Lower lobe of right lung (tissue), 2 donors: ENCODE measurements around the gene COPS7A. TPM values are rescaled to one million over a fixed set of nuclear protein-coding genes. Genes with fewer than 3 reads are reported as not detected.
"Not testable (repeated sequence)": the region's sequence is repeated elsewhere in the genome, so short reads cannot be mapped to it uniquely, and the experiment has no call there.

ENCODE experiments used
- ATAC-seq, 2 donors: fragments of 200-7000 bp; cut with Tn5 transposase; one replicate each; pipeline ENCODE4 v1.9.1; 2020 to 2022; ENCODE audit warnings: mild to moderate bottlenecking in 2 of 2, moderate library complexity in 2 of 2
- DNase-seq: peaks from one replicate; pipeline ENCODE4 v3.0.0-alpha.2; 2020
- H3K27ac ChIP-seq: fragments of 200-600 bp; one replicate; pipeline ENCODE4 v1.8.0; 2022
- H3K27me3 ChIP-seq: fragments of 200-600 bp; one replicate; pipeline ENCODE4 v1.8.0; 2022; ENCODE audit warnings: low read depth
- H3K36me3 ChIP-seq: fragments of 200-600 bp; one replicate; pipeline ENCODE4 v1.8.0; 2022; ENCODE audit warnings: mild to moderate bottlenecking
- H3K4me1 ChIP-seq: fragments of 200-600 bp; one replicate; pipeline ENCODE4 v1.8.0; 2022
- H3K4me3 ChIP-seq: fragments of 200-600 bp; one replicate; pipeline ENCODE4 v1.8.0; 2022; ENCODE audit warnings: mild to moderate bottlenecking
- H3K9me3 ChIP-seq: fragments of 200-600 bp; one replicate; pipeline ENCODE4 v1.8.0; 2022
- CTCF ChIP-seq: fragments of 200-600 bp; IDR thresholded peaks from one replicate; pipeline ENCODE4 v1.8.0; 2022; ENCODE audit warnings: antibody characterized with exemption, mild to moderate bottlenecking
- intact Hi-C: fragments of 100-400 bp; cut with DNase I; formaldehyde crosslinking; loops from one replicate; pipeline ENCODE4 v1.11.0; 2022
- total RNA-seq: library from RNA; stranded (reverse); fragmentation: NEBNext Ultra II Directional; extraction: Animal tissue kit (Norgen Biotek cat#: 25700); gene quantifications from one replicate; pipeline ENCODE4 v1.2.1, GENCODE V29; 2021
- donor health status: DM: no; HTN: yes; CAD: no; lungs with severe emphysema.

The COPS7A gene
- total RNA-seq, 1 donor from 2014 or later: 55.1 TPM

DNA sequence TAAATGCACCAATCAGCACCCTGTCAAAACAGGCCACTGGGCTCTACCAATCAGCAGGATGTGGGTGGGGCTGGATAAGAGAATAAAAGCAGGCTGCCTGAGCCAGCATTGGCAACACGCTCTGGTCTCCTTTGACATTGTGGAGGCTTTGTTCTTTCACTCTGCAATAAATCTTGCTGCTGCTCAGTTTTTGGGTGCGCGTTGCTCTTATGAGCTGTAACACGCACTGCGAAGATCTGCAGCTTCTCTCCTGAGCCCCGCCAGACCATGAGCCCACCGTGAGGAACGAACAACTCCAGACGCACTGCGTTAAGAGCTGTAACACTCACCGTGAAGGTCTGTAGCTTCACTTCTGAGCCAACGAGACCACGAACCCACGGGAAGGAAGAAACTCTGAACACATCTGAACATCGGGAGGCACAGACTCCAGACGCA lies 14.9 kb upstream of the COPS7A start:
- Histone ChIP-seq H3K4me1 (no peaks in the 10 kb centered on the region), H3K27me3 (peaks cover 41% of the 10 kb centered on the region)
- DNase-seq: no peak

DNA sequence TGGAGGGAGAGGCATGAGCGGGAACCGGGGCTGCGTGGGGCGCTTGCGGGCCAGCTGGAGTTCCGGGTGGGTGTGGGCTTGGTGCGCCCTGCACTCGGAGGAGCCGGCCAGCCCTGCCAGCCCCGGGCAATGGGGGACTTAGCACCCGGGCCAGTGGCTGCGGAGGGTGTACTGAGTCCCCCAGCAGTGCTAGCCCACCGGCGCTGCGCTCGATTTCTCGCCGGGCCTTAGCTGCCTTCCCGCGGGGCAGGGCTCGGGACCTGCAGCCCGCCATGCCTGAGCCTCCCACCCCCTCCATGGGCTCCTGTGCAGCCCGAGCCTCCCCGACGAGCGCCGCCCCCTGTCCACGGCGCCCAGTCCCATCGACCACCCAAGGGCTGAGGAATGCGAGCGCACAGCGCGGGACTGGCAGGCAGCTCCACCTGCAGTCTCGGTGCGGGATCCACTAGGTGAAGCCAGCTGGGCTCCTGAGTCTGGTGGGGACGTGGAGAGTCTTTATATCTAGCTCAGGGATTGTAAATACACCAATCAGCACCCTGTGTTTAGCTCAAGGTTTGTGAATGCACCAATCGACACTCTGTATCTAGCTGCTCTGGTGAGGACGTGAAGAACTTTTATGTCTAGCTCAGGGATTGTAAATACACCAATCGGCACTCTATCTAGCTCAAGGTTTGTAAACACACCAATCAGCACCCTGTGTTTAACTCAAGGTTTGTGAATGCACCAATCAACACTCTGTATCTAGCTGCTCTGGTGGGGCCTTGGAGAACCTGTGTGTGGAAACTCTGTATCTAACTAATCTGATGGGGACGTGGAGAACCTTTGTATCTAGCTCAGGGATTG lies 7.6 kb upstream of the COPS7A start:
- H3K27ac ChIP-seq, H3K36me3 ChIP-seq, H3K4me1 ChIP-seq, ATAC-seq, intact Hi-C loops, DNase-seq, H3K9me3 ChIP-seq, H3K4me3 ChIP-seq, H3K27me3 ChIP-seq: not testable (repeated sequence)

More for the DNA sequence above, 14.9 kb upstream of the COPS7A start:
- Histone ChIP-seq H3K36me3 (no peaks in the 10 kb centered on the region), H3K27ac (no peak overlapping the region), H3K9me3 (no peaks in the 10 kb centered on the region), H3K4me3 (no peak overlapping the region)
- intact Hi-C loops: no loop called here
- TF ChIP-seq CTCF: no peak
- no peak for ATAC-seq

GRCh38 chr12:6716874-6717437 lies 6.9 kb upstream of the COPS7A start:
- no peak overlapping the region for H3K27ac ChIP-seq
- intact Hi-C loops: no loop called here
- H3K4me3 ChIP-seq: no peak overlapping the region
- no peaks in the 10 kb centered on the region for H3K36me3 ChIP-seq
- H3K27me3 ChIP-seq: peaks cover 3% of the 10 kb centered on the region
- no peaks in the 10 kb centered on the region for H3K9me3 ChIP-seq
- DNase-seq (no peak), ATAC-seq (no peak)
- H3K4me1 ChIP-seq: no peaks in the 10 kb centered on the region
- no peak for TF ChIP-seq CTCF

DNA sequence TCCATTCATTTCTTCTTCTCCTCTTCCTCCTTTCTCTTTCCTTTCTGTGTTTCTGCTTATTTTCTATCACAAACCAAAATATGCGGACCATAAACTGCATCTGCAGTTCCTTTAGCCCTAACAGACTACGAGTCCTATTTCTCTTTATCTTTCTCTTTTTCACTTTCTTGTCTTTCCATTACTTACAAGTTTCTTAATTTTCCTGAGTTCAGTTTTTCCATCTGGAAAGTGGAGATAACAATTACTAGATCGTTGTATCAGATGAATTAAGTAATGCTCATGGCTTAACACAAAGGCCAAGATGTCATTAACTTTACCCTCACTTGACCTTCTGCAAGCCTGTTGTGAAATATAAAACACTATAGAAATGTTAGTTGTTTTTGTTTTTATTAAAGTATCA lies 983 bp upstream of the COPS7A start:
- TF ChIP-seq CTCF: no peak
- Histone ChIP-seq H3K27me3 (no peaks in the 10 kb centered on the region), H3K9me3 (no peaks in the 10 kb centered on the region), H3K27ac (no peak overlapping the region), H3K36me3 (peaks cover 10% of the 10 kb centered on the region), H3K4me3 (no peak overlapping the region), H3K4me1 (peaks cover 11% of the 10 kb centered on the region)
- DNase-seq (no peak), ATAC-seq (no peak)
- intact Hi-C loops: no loop called here

GRCh38 chr12:6724409-6724797 lies 557 bp downstream of the COPS7A start:
- intact Hi-C loops: no loop called here
- Histone ChIP-seq H3K36me3 (peaks cover 25% of the 10 kb centered on the region), H3K27me3 (no peaks in the 10 kb centered on the region), H3K4me3 (peak overlapping the region; percentile 70), H3K27ac (peak overlapping the region; percentile 91), H3K4me1 (peaks cover 11% of the 10 kb centered on the region), H3K9me3 (no peaks in the 10 kb centered on the region)
- ATAC-seq (peak; percentile 32 to 37), DNase-seq (peak; percentile 53)
- TF ChIP-seq CTCF: no peak

DNA sequence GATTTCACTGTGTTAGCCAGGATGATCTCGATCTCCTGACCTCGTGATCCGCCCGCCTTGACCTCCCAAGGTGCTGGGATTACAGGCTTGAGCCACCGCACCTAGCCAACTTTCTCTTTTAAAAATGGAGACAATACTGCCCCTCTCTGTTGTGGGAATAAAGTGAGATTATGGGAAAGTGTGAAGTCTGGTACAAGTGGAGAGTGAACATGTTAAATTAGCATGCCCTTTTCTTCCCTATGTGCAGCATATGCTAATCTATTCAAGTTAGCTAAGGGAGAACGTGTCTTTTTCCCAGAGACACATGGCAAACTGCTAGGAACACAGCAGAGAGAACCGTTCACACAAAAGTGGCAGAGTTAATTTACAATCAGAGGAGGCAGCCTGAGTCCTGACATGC lies 1.5 kb downstream of the COPS7A start:
- TF ChIP-seq CTCF: no peak
- Histone ChIP-seq H3K9me3 (no peaks in the 10 kb centered on the region), H3K36me3 (peaks cover 35% of the 10 kb centered on the region), H3K27ac (no peak overlapping the region), H3K4me1 (peaks cover 11% of the 10 kb centered on the region), H3K4me3 (no peak overlapping the region), H3K27me3 (no peaks in the 10 kb centered on the region)
- DNase-seq: no peak
- intact Hi-C loops: no loop called here
- ATAC-seq: no peak
